Choroid plexus epithelial cell (primary cell): ENCODE results near the gene KRTAP5-5.

Experiments
- DNase-seq: peaks from one replicate; pipeline ENCODE4 v3.0.0-alpha.2; 2010; ENCODE audit warnings: low read depth
- H3K4me3 ChIP-seq: 2 replicates; pipeline ENCODE4 v1.5.1; 2011; ENCODE audit warnings: low read depth, mild to moderate bottlenecking, control low read depth, low read length, moderate library complexity
- CTCF ChIP-seq: conservative IDR thresholded peaks from 2 replicates; pipeline ENCODE4 v1.5.1; 2011; ENCODE audit warnings: low read depth, mild to moderate bottlenecking, control low read depth, inconsistent platforms, low read length, moderate library complexity

KRTAP5-5 gene

GRCh38 chr11:1679881-1680280 is 50.3 kb downstream of the KRTAP5-5 start:
- H3K4me3 ChIP-seq: no peak overlapping the region
- TF ChIP-seq CTCF: no peak
- no peak for DNase-seq
